GM19328 (cell line): Measurements from ENCODE around the gene BBS12.

ENCODE experiments used
- ATAC-seq: cut with Tn5 transposase; IDR thresholded peaks from one replicate; pipeline ENCODE4 v1.9.1; 2021; ENCODE audit warnings: mild to moderate bottlenecking, moderate library complexity; ENCODE audit not compliant: unreplicated experiment

The BBS12 gene

DNA sequence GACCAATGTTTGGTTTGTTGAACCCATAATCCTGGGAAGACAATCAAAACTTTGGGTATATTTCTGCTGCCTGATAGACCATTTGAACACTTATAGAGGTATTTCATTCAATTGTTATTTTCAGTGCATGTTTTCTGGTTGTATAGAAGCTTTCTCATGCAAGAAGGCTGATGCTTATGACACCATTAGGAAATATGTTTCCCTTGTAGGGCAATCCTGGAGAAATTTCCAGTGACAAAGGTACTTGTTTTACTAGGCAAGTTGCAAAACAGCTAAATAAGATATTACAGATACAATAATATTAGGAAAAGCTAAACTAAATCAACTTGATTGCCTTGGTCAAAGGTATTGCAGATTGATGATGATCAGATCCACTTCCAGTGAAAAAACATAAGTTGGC, 61.3 kb downstream of the BBS12 start:
- ATAC-seq = no peak
